DND-41 (cell line): ENCODE measurements around the gene GRHPR.
A peak's percentile ranks its signal among the peaks of the same experiment; 100 is the strongest.

ENCODE experiments used
- ATAC-seq: fragments of 200-7000 bp; cut with Tn5 transposase; 3 replicates; pipeline ENCODE4 v1.9.1; 2021; ENCODE audit warnings: low read depth; ENCODE audit not compliant: insufficient read depth
- DNase-seq: peaks from one replicate; pipeline ENCODE4 v3.0.0-alpha.2; 2020
- H2AFZ ChIP-seq: 2 replicates; pipeline ENCODE4 v1.6.0; 2012; ENCODE audit warnings: low read depth, low read length
- H3K27ac ChIP-seq: 2 replicates; pipeline ENCODE4 v1.5.1; 2012; ENCODE audit warnings: low read length, inconsistent platforms
- H3K27me3 ChIP-seq: fragments of 200-600 bp; sonication (generic); 2 replicates; pipeline ENCODE4 v1.6.0; 2012; ENCODE audit warnings: low read length, mild to moderate bottlenecking, inconsistent platforms; ENCODE audit not compliant: insufficient read depth, poor library complexity
- H3K36me3 ChIP-seq: 2 replicates; pipeline ENCODE4 v1.5.1; 2012; ENCODE audit warnings: low read length, inconsistent platforms; ENCODE audit not compliant: insufficient read depth
- H3K4me1 ChIP-seq: 2 replicates; pipeline ENCODE4 v1.5.1; 2012; ENCODE audit warnings: mild to moderate bottlenecking, low read length; ENCODE audit not compliant: insufficient read depth
- H3K4me2 ChIP-seq: 2 replicates; pipeline ENCODE4 v1.6.0; 2012; ENCODE audit warnings: mild to moderate bottlenecking, moderate library complexity, low read length, inconsistent platforms; ENCODE audit not compliant: insufficient read depth
- H3K4me3 ChIP-seq, 2 experiments: fragments of 200-600 bp in 1 of 2; shearing (Covaris generic) in 1 of 2; 2 replicates each; pipeline ENCODE4 v1.5.1; 2012 to 2016; ENCODE audit warnings: inconsistent platforms in 2 of 2, low read length in 2 of 2, mild to moderate bottlenecking in 2 of 2, low read depth in 1 of 2, moderate library complexity in 1 of 2
- H3K79me2 ChIP-seq: 2 replicates; pipeline ENCODE4 v1.6.0; 2012; ENCODE audit warnings: low read length, inconsistent platforms; ENCODE audit not compliant: insufficient read depth
- H3K9ac ChIP-seq: 2 replicates; pipeline ENCODE4 v1.6.0; 2012; ENCODE audit warnings: low read depth, mild to moderate bottlenecking, inconsistent platforms, low read length, moderate library complexity
- H3K9me3 ChIP-seq: 2 replicates; pipeline ENCODE4 v1.5.1; 2012; ENCODE audit warnings: low read length, moderate library complexity, mild to moderate bottlenecking, inconsistent platforms; ENCODE audit not compliant: insufficient read depth, severe bottlenecking
- H4K20me1 ChIP-seq: 2 replicates; pipeline ENCODE4 v1.6.0; 2012; ENCODE audit warnings: low read length; ENCODE audit not compliant: insufficient read depth
- EZH2 ChIP-seq: IDR thresholded peaks from 3 replicates; pipeline ENCODE4 v1.6.1; 2012; ENCODE audit warnings: borderline replicate concordance, low read depth, mild to moderate bottlenecking, moderate library complexity, low read length, inconsistent platforms; ENCODE audit not compliant: severe bottlenecking
- TF ChIP-seq, protein P1 (sequence below): IDR thresholded peaks from 2 replicates; pipeline ENCODE4 v1.5.1; 2012; ENCODE audit warnings: borderline replicate concordance, low read length, moderate library complexity, mild to moderate bottlenecking; ENCODE audit not compliant: poor library complexity, severe bottlenecking; ENCODE audit errors: extremely low read depth

Gene GRHPR

DNA sequence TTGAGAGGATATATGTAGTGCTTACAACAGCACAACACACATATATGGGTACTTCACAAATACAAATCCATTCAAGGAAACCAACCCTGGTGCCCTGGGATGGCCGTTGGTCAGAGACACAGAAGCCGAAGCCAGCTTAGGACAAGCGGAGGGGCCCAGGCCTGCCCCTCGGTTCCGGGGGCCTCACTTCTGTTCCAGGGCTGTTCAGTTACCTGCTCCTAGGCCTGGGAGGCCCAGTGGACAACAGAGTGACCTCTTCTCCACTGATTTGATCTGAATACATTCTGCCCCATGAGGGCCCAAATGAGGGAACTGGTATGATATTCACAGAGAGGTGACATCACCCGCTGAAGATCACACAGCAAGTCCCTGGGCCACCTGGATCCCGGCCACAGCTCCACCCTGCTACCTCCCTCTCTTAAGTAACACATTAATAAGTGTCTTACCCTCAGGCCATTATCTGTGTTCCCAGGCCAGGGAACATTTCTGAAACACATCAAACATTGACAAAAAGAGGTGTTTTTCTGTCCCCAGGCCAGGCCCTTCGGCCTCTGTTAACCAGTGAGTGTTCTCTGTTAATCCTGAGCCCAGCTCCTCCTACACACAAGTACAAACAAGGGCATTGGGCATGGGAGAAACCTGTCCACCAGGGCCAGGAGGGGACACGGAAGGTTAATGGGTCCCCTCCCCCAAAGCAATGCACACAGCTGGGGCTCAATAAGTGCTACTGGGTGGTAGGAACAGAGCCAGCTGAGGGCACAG is 4.5 kb upstream of the GRHPR start:
- H2AFZ ChIP-seq = no peak overlapping the region
- H3K79me2 ChIP-seq = peaks cover 11% of the 10 kb centered on the region
- no peaks in the 10 kb centered on the region for H3K36me3 ChIP-seq
- peaks cover 14% of the 10 kb centered on the region for H3K4me1 ChIP-seq
- no peak overlapping the region for H3K27ac ChIP-seq
- TF ChIP-seq EZH2 = no peak
- TF ChIP-seq, protein P1, sequence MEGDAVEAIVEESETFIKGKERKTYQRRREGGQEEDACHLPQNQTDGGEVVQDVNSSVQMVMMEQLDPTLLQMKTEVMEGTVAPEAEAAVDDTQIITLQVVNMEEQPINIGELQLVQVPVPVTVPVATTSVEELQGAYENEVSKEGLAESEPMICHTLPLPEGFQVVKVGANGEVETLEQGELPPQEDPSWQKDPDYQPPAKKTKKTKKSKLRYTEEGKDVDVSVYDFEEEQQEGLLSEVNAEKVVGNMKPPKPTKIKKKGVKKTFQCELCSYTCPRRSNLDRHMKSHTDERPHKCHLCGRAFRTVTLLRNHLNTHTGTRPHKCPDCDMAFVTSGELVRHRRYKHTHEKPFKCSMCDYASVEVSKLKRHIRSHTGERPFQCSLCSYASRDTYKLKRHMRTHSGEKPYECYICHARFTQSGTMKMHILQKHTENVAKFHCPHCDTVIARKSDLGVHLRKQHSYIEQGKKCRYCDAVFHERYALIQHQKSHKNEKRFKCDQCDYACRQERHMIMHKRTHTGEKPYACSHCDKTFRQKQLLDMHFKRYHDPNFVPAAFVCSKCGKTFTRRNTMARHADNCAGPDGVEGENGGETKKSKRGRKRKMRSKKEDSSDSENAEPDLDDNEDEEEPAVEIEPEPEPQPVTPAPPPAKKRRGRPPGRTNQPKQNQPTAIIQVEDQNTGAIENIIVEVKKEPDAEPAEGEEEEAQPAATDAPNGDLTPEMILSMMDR = no peak
- H3K4me3 ChIP-seq = no peak overlapping the region
- ATAC-seq = no peak
- no peaks in the 10 kb centered on the region for H4K20me1 ChIP-seq
- no peak for DNase-seq
- H3K27me3 ChIP-seq = no peaks in the 10 kb centered on the region
- H3K4me2 ChIP-seq = no peak overlapping the region
- no peaks in the 10 kb centered on the region for H3K9me3 ChIP-seq
- no peak overlapping the region for H3K9ac ChIP-seq

DNA sequence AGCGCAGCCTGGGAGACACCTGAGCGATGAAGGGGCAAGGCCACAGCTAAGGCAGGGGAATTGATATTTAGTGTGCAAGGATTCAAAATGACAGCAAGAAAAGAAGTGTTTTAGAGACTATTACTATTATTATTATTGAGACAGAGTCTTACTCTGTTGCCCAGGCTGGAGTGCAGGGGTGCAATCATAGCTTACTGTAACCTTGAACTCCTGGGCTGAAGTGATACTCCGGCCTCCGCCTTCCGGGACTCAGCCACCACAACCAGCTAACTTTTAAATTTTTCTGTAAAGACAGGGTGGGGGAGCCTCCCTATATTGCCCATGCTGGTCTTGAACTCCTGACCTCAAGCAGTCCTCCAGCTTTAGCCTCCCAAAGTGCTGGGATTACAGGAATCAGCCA is 3.3 kb upstream of the GRHPR start:
- H3K27ac ChIP-seq = no peak overlapping the region

DNA sequence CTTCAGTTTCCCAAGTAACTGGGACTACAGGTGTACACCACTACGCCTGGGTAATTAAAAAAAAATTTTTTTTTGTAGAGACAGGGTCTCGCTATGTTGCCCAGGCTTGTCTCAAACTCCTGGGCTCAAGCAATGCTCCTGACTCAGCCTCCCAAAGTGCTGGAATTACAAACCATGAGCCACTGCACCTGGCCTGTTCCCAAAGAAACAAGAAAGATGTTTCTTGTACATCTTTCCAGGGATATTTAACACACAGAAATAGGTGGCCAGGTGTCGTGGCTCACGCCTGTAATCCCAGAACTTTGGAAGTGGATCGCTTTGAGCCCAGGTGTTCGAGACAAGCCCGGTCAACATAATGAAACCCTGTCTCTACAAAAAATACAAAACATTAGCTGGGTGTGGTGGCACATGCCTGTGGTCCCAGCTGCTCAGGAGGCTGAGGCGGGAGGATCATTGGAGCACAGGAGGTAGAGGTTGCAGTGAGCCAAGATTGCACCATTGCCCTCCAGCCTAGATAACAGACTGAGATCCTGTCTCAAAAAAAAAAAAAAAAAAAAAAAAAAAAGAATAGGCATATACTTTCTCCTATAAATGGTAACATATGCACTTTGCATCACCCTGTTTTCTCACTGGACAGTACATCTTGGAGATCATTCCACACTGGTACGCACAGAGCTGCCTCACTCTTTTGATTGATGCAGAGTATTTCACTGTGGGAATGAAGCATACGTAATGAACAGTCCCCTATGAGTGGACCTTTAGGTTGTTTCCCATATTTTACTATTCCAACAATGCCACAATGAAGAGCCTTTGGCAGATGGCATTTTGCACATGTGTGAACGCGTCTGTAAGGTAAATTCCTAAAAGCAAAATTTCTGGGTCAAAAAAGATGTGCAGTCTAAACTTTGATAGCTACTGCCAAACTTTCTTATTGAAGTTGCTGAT is 2.0 kb upstream of the GRHPR start:
- Histone ChIP-seq H3K4me3 (no peak overlapping the region), H3K27ac (no peak overlapping the region), H4K20me1 (peaks cover 12% of the 10 kb centered on the region), H3K9ac (no peak overlapping the region), H3K36me3 (no peaks in the 10 kb centered on the region; the same call in 1 of the 2 replicates), H2AFZ (peak overlapping the region; percentile 44; the same call in 1 of the 2 replicates), H3K4me2 (no peak overlapping the region), H3K4me1 (peaks cover 30% of the 10 kb centered on the region), H3K9me3 (no peaks in the 10 kb centered on the region), H3K79me2 (peaks cover 31% of the 10 kb centered on the region), H3K27me3 (no peaks in the 10 kb centered on the region)
- ATAC-seq (no peak), DNase-seq (no peak)
- TF ChIP-seq, protein P1 = no peak
- no peak for TF ChIP-seq EZH2

More for the DNA sequence above, 3.3 kb upstream of the GRHPR start:
- Histone ChIP-seq H3K9ac (no peak overlapping the region), H3K4me3 (no peak overlapping the region), H2AFZ (no peak overlapping the region), H3K4me1 (peaks cover 26% of the 10 kb centered on the region), H3K79me2 (peaks cover 23% of the 10 kb centered on the region), H4K20me1 (peaks cover 6% of the 10 kb centered on the region), H3K36me3 (no peaks in the 10 kb centered on the region; the same call in 1 of the 2 replicates), H3K9me3 (no peaks in the 10 kb centered on the region), H3K4me2 (no peak overlapping the region), H3K27me3 (no peaks in the 10 kb centered on the region)
- ATAC-seq (no peak), DNase-seq (no peak)
- TF ChIP-seq, protein P1 = no peak
- TF ChIP-seq EZH2 = no peak
